PC-9 (cell line): ENCODE measurements around the gene EML1. TPM values are rescaled to one million over a fixed set of nuclear protein-coding genes. Genes with fewer than 3 reads are reported as not detected.

Source experiments
- BruUV-seq: library from RNA; stranded (reverse); fragments of 400-500 nt; replicated peaks from 2 replicates; lab custom pipeline; 2021; lab: Mats Ljungman, UMichigan
- CTCF ChIA-PET: fragments of 300-600 bp; sonication (Branson Sonifier 250); formaldehyde crosslinking; loops from one replicate; lab custom pipeline; 2022; ENCODE audit warnings: antibody characterized with exemption; lab: Charles Lee
- POLR2A ChIA-PET: fragments of 300-600 bp; sonication (Branson Sonifier 250); formaldehyde crosslinking; loops from one replicate; lab custom pipeline; 2022; ENCODE audit warnings: antibody characterized with exemption; ENCODE audit not compliant: unreplicated experiment; lab: Charles Lee
- DNase-seq, 2 experiments: peaks; one replicate each; pipeline versions ENCODE4 v3.0.0 to v3.0.0-alpha.2; 2015 to 2022; ENCODE audit warnings: mixed read lengths in 1 of 2
- H2AFZ ChIP-seq: fragments of 200-600 bp; sonication (generic); 2 replicates; pipeline ENCODE4 v1.8.1; 2017; ENCODE audit warnings: antibody characterized with exemption
- H3F3A ChIP-seq: fragments of 200-600 bp; sonication (generic); 2 replicates; pipeline ENCODE4 v1.8.1; 2017; ENCODE audit warnings: antibody characterized with exemption, mild to moderate bottlenecking, low read depth; ENCODE audit not compliant: insufficient read depth
- H3K27ac ChIP-seq: fragments of 200-600 bp; sonication (generic); 2 replicates; pipeline ENCODE4 v1.6.1; 2016; ENCODE audit warnings: mixed run types
- H3K27me3 ChIP-seq: fragments of 200-600 bp; sonication (generic); 2 replicates; pipeline ENCODE4 v1.6.1; 2016; ENCODE audit warnings: low read depth, mixed run types; ENCODE audit not compliant: insufficient read depth
- H3K36me3 ChIP-seq: fragments of 200-600 bp; sonication (generic); 2 replicates; pipeline ENCODE4 v1.6.1; 2016; ENCODE audit warnings: low read depth, mixed run types
- H3K4me1 ChIP-seq: fragments of 200-600 bp; sonication (generic); replicated peaks from 2 replicates; pipeline ENCODE4 v1.6.1; 2016; ENCODE audit warnings: mixed run types; ENCODE audit not compliant: insufficient read depth
- H3K4me2 ChIP-seq: fragments of 200-600 bp; sonication (generic); 2 replicates; pipeline ENCODE4 v1.6.1; 2017; ENCODE audit warnings: mixed run types
- H3K4me3 ChIP-seq: fragments of 200-600 bp; sonication (generic); 2 replicates; pipeline ENCODE4 v1.6.1; 2016; ENCODE audit warnings: mixed run types
- H3K79me2 ChIP-seq: fragments of 200-600 bp; sonication (generic); 2 replicates; pipeline ENCODE4 v1.6.1; 2017; ENCODE audit warnings: low read depth, mixed run types
- H3K9me2 ChIP-seq: fragments of 200-600 bp; sonication (generic); 2 replicates; pipeline ENCODE4 v1.8.1; 2017; ENCODE audit warnings: mild to moderate bottlenecking; ENCODE audit not compliant: insufficient read depth
- H3K9me3 ChIP-seq: fragments of 200-600 bp; sonication (generic); 2 replicates; pipeline ENCODE4 v1.8.1; 2016; ENCODE audit warnings: low read depth; ENCODE audit not compliant: insufficient read depth
- H4K20me1 ChIP-seq: fragments of 200-600 bp; sonication (generic); 2 replicates; pipeline ENCODE4 v1.8.1; 2017; ENCODE audit not compliant: insufficient read depth
- CTCF ChIP-seq: fragments of 200-600 bp; sonication (generic); conservative IDR thresholded peaks from 2 replicates; pipeline ENCODE4 v1.6.1; 2017; ENCODE audit warnings: mixed run types, antibody characterized with exemption, mild to moderate bottlenecking, moderate library complexity
- EZH2 ChIP-seq: fragments of 200-600 bp; sonication (generic); IDR thresholded peaks from 2 replicates; pipeline ENCODE4 v1.8.0; 2017; ENCODE audit warnings: antibody characterized with exemption, low read depth
- intact Hi-C: fragments of 100-400 bp; cut with micrococcal nuclease; formaldehyde crosslinking; loops from one replicate; pipeline ENCODE4 v1.10.0; 2022; ENCODE audit not compliant: unreplicated experiment
- total RNA-seq: library from RNA; stranded (reverse); gene quantifications from 2 replicates; pipeline ENCODE4 v1.2.3, GENCODE V29; 2021

EML1 gene
- total RNA-seq, 1 experiment from 2014 or later: 1.8 TPM

- Histone ChIP-seq H3K4me3 (no peak overlapping the region), H3K9me3 (no peaks in the 10 kb centered on the region), H3K79me2 (no peaks in the 10 kb centered on the region), H3K27me3 (no peaks in the 10 kb centered on the region), H3K9me2 (no peaks in the 10 kb centered on the region), H2AFZ (no peak overlapping the region), H3F3A (no peaks in the 10 kb centered on the region), H3K4me2 (no peak overlapping the region), H3K36me3 (no peaks in the 10 kb centered on the region), H3K27ac (no peak overlapping the region), H4K20me1 (no peaks in the 10 kb centered on the region), H3K4me1 (no peaks in the 10 kb centered on the region)
- ChIA-PET POLR2A (no interaction called here), CTCF (no interaction called here)
- no TSS peak for BruUV-seq
- TF ChIP-seq CTCF (peak; percentile 83), EZH2 (no peak)
- no peak for DNase-seq
- intact Hi-C loops: loop anchor here (1.0 to 2.0 kb wide), 2 partner anchors 156 to 202 kb away; no protein-coding TSS in a partner anchor
Observed at GRCh38 chr14:99884834-99885648, 91.8 kb downstream of the EML1 start.

- Histone ChIP-seq H2AFZ (no peak overlapping the region), H3K9me3 (no peaks in the 10 kb centered on the region), H3K79me2 (no peaks in the 10 kb centered on the region), H3K4me3 (no peak overlapping the region), H3K4me1 (no peaks in the 10 kb centered on the region), H4K20me1 (no peaks in the 10 kb centered on the region), H3K27ac (no peak overlapping the region), H3K27me3 (no peaks in the 10 kb centered on the region), H3K9me2 (no peaks in the 10 kb centered on the region), H3K36me3 (no peaks in the 10 kb centered on the region), H3F3A (no peaks in the 10 kb centered on the region), H3K4me2 (no peak overlapping the region)
- DNase-seq: no peak
- POLR2A ChIA-PET: no interaction called here
- BruUV-seq: no TSS peak
- TF ChIP-seq EZH2 (no peak), CTCF (no peak; the same call in 1 of the 2 replicates)
- intact Hi-C loops: loop anchor here (1.0 to 2.0 kb wide), 2 partner anchors 156 to 203 kb away; no protein-coding TSS in a partner anchor
- CTCF ChIA-PET: interaction anchor here (0.7 kb wide), 1 partner anchor 351 kb away, joined by 5 read pairs; no protein-coding TSS in a partner anchor
Observed at GRCh38 chr14:99885649-99885958, 92.4 kb downstream of the EML1 start.

GRCh38 chr14:99887407-99887806 is 94.2 kb downstream of the EML1 start:
- no peak for DNase-seq
- no peaks in the 10 kb centered on the region for H4K20me1 ChIP-seq
- no peaks in the 10 kb centered on the region for H3K27me3 ChIP-seq
- intact Hi-C loops: no loop called here
- no peaks in the 10 kb centered on the region for H3K36me3 ChIP-seq
- H2AFZ ChIP-seq: no peak overlapping the region
- H3K9me3 ChIP-seq: no peaks in the 10 kb centered on the region
- no peak overlapping the region for H3K4me2 ChIP-seq
- CTCF ChIA-PET: no interaction called here
- H3F3A ChIP-seq: no peaks in the 10 kb centered on the region
- no peaks in the 10 kb centered on the region for H3K4me1 ChIP-seq
- H3K4me3 ChIP-seq: no peak overlapping the region
- TF ChIP-seq EZH2 (no peak), CTCF (no peak)
- no TSS peak for BruUV-seq
- no peak overlapping the region for H3K27ac ChIP-seq
- POLR2A ChIA-PET: no interaction called here
- H3K9me2 ChIP-seq: no peaks in the 10 kb centered on the region
- H3K79me2 ChIP-seq: no peaks in the 10 kb centered on the region
